SKM-1 (cell line): ENCODE data around the gene OR2T6.
"Not testable (repeated sequence)": the region's sequence is repeated elsewhere in the genome, so short reads cannot be mapped to it uniquely, and the experiment has no call there.

Experiments
- DNase-seq: peaks from one replicate; lab custom pipeline; 2025; ENCODE audit not compliant: unreplicated experiment; lab: John Stamatoyannopoulos, UW

The OR2T6 gene

DNA sequence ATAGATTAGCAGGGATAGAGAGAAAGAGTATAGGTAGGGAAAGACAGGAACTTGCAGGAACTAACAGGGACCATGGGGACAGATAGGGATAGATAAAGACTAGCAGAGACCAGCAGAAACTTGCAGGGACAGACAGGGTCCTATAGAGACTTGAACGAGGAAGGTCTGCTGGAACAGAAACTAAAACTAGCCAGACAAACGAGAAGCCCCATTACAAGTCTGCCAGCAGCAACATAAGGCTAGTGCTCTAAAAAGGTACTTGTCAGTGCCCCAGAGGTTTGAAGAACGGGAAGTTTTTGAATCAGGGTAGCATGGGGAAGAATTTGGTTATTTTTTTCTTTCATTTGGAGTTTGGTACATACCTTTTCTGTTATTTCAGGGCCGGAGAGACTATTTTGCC, 56.7 kb downstream of the OR2T6 start:
- DNase-seq, result not testable (repeated sequence)

DNA sequence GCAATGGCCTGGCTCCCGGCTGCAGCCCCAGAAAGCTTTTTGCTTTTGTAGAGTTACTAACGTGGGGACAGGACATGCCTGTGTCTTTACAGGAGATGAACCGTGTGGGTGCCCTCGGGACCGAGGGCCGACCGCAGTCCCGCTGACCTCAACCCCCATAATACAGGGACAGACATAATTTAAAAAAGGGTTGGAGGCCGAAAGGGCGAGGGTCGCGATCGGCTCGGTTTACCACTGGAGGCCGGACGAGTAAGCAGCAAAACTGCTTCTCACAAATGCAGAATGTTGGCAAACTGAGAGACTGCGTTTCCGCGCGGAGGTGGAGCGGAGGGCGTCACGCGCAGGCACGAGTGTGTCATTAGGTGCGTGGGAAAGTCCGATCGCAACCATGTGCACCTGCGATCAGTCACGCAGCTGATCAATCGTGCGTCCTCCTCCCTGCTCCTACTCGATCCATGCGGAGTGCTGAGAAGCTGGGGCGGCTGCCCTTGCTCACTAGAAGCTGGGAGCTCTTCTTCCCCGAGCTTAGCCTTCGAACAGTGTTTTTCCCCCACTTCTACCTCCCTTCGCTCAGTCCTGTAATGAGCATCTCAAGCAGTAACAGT, 58.4 kb downstream of the OR2T6 start:
- DNase-seq, result not testable (repeated sequence)

DNA sequence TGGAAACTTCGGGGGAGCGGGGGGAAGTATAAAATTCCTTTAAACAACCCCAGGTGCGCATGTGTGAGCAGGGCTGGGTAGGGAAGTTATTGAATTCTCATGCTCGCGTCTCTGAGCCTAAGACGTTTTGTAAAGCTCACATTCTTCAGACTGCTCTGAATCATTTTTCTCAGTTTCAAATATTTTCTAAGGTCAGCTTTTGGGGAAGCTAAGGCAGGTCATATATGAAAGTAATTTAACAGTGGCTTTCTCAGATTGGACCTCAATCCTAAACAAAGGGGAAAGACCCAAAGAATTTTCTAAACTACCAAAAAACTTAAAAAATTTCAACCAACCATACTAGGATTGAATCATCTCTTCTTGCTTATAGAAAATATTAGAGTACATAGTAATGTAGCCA, 59.4 kb downstream of the OR2T6 start:
- not testable (repeated sequence) for DNase-seq

DNA sequence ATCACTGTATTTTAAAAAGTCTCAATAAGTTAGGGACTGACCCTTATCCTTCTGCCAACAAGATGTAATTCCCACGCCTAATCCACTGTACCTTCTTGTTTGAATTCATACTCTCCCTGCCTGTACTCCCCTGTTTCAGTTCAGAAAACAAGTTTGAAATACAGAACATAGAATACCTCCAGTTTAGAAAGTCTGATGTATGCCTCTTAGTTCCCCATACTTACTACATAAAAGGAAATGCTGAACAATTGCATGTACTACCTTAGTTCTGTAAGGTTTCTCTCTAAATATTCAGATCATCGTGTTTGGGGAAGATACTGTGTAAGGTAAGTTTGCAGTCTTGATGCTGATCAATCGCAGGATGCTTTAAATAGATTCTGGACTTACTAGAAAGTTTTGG, 60.8 kb downstream of the OR2T6 start:
- not testable (repeated sequence) for DNase-seq

DNA sequence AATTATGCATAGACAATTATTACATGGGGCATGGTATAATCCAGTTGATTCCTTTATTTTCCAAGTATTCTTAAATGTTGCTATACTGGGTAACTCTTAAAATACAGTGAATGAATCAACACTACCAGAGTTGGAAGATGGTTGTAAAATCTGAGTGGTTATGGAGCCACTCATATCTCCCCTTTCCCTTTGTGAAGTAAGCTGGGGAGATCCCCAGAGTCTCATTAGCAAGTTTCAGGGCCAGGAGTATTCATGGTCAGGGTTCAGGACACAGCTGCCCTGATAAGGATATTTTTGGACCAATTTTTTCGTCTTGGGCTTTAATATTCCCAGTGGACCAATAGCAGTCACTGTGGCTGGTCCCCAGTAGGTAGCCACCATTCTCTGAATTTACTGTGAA, 63.1 kb downstream of the OR2T6 start:
- not testable (repeated sequence) for DNase-seq

DNA sequence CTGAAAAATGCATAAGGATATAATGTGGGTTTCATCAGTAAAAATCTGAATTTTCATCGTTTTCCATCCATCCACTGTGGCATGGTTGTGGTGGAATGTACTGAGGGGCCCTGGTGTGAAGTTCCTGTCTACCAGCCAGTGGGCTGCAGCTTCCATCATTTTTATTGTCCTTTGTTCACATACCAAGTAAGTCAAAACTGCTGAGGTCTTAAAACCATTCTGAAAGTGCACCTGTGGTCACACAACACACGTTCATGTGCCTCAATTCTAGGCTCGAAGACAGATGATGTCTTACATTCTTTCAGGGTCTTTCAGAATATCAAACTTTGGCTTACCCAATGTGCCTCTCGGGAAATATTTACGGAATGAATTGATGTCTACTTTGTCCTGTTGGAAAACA, 63.7 kb downstream of the OR2T6 start:
- DNase-seq, result not testable (repeated sequence)
